ENCODE data around the gene NUP210L.

DNA sequence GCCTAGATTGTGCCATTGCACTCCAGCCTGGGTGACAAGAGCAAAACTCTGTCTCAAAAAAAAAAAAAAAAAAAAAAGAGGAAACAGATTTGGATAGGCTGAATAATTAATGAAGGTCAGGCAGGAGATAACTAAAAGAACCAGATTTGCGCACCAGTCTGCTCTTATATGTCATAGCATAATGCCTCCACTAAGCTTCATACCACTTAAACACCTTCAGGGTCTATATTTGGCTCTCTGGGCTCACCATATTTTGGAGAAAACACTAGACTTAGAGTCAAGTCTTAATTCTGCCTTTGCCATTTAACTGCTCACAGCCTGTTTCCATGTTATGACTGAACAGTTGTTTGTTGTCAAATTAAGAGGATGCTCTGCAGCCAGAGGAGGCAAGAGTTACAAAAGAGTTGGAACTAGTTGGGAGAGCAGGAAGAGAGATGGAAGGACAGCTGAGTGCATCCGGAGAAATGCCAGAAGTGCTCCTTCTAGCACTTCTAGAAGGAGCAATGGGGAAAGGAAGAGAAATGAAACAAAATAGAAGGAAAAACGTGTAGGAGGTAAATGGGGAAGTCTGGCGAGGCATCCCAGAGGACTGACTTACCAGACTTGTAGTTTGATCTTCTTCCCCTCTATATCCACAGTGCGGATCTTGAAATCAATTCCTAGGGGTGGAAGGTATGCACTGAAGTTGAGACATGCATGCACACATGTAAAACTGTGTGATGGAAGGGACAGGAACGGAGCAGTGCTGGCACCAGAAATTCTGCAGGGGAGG lies 170.6 kb downstream of the NUP210L start:
- TF ChIP-seq, protein P1, sequence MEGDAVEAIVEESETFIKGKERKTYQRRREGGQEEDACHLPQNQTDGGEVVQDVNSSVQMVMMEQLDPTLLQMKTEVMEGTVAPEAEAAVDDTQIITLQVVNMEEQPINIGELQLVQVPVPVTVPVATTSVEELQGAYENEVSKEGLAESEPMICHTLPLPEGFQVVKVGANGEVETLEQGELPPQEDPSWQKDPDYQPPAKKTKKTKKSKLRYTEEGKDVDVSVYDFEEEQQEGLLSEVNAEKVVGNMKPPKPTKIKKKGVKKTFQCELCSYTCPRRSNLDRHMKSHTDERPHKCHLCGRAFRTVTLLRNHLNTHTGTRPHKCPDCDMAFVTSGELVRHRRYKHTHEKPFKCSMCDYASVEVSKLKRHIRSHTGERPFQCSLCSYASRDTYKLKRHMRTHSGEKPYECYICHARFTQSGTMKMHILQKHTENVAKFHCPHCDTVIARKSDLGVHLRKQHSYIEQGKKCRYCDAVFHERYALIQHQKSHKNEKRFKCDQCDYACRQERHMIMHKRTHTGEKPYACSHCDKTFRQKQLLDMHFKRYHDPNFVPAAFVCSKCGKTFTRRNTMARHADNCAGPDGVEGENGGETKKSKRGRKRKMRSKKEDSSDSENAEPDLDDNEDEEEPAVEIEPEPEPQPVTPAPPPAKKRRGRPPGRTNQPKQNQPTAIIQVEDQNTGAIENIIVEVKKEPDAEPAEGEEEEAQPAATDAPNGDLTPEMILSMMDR (CRISPR knock-in tag; IDR thresholded peaks at IDR 0.05), result no peak
- TF ChIP-seq POLR2AphosphoS5 (IDR thresholded peaks at IDR 0.05; ENCODE audit: low read depth, low read length), result no peak
- no peak for TF ChIP-seq ZNF776 (CRISPR knock-in tag; IDR thresholded peaks at IDR 0.05)
- TF ChIP-seq, protein P2, sequence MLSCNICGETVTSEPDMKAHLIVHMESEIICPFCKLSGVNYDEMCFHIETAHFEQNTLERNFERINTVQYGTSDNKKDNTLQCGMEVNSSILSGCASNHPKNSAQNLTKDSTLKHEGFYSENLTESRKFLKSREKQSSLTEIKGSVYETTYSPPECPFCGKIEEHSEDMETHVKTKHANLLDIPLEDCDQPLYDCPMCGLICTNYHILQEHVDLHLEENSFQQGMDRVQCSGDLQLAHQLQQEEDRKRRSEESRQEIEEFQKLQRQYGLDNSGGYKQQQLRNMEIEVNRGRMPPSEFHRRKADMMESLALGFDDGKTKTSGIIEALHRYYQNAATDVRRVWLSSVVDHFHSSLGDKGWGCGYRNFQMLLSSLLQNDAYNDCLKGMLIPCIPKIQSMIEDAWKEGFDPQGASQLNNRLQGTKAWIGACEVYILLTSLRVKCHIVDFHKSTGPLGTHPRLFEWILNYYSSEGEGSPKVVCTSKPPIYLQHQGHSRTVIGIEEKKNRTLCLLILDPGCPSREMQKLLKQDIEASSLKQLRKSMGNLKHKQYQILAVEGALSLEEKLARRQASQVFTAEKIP (CRISPR knock-in tag; IDR thresholded peaks at IDR 0.05; ENCODE audit: borderline replicate concordance), result no peak
- TF ChIP-seq MXI1 (IDR thresholded peaks at IDR 0.05; ENCODE audit: borderline replicate concordance, low read depth, low read length), result no peak
- no peak for TF ChIP-seq CAMTA2 (CRISPR knock-in tag; IDR thresholded peaks at IDR 0.05; ENCODE audit: borderline replicate concordance)
- TF ChIP-seq CEBPB (IDR thresholded peaks at IDR 0.05; ENCODE audit: borderline replicate concordance, low read depth, low read length), result no peak
- no peak for TF ChIP-seq MED13 (CRISPR knock-in tag; IDR thresholded peaks at IDR 0.05)
- TF ChIP-seq BRCA1 (CRISPR knock-in tag; IDR thresholded peaks at IDR 0.05), result no peak
- TF ChIP-seq TOE1 (CRISPR knock-in tag; IDR thresholded peaks at IDR 0.05), result no peak

Data from HepG2 (cell line).